GM19239 (cell line): ENCODE data around the gene PTGDS.

Experiments
- DNase-seq: peaks from one replicate; pipeline ENCODE4 v3.0.0; 2011; ENCODE audit warnings: low spot score; ENCODE audit not compliant: insufficient read length
- FAIRE-seq: peaks from 2 replicates; lab custom pipeline; 2011; peaks lifted over from hg19 to GRCh38; lab: Jason Lieb, UNC

Gene PTGDS

DNA sequence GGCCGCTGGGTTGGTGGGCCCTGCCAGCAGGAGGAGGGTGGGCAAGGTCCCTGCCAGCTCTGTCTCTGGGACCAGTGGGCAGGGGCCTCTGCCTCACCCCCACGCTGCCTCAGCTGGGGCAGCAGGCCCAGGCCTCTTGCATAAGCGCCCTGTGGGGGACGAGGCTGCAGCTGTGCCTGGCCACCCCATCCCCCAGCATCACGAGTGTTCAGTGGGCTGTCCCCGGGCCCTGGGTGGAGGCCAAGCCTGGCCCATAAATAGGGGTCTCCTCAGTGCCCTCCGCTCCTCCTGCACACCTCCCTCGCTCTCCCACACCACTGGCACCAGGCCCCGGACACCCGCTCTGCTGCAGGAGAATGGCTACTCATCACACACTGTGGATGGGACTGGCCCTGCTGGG is at the start of gene PTGDS:
Gene PTGDS, plus strand, starts transcription at position 282 of the 400 bp plus-strand sequence. Its CDS starts 75 bp downstream, at position 357.
- no peak for FAIRE-seq

DNA sequence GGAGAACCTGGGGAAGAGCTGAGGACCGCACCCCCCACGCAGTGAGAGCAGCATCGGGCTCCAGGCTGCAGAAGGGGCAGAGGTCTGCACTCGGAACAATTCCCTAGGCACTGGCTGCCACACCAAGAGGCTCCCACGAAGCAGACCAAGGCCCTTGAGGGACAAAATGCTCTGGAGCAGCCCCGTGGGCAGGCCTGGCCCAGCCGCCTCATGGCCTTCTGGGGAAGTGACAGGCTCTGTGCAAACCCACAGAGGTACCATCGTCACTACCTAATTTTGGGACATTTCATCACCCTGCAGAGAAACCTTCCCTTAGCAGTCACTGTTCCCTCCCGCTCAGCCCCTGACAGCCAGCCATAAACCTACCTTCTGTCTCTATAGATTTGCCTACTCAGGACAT is 48.7 kb upstream of the PTGDS start:
- no peak for DNase-seq
- no peak for FAIRE-seq

More for the DNA sequence above, at the start of gene PTGDS:
- no peak for DNase-seq

DNA sequence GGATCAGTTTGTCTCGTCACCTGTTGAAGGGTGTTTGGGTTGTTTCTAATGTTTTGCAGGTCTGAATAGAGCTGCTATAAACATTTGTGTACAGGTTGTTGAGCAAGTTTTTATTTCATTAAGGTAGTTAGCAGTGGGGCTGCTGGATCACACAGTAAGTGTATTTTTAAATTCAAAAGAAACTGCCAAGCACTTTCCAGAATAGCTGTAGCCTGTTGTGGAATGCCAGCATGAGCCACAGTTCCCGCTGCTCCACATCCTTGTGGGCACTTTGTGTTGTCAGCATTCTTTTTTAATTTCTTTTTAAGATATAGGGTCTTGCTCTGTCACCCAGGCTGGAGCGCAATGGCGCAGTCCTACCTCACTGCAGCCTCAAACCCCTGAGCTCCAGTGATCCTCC is 47.3 kb upstream of the PTGDS start:
- DNase-seq: no peak
- no peak for FAIRE-seq

DNA sequence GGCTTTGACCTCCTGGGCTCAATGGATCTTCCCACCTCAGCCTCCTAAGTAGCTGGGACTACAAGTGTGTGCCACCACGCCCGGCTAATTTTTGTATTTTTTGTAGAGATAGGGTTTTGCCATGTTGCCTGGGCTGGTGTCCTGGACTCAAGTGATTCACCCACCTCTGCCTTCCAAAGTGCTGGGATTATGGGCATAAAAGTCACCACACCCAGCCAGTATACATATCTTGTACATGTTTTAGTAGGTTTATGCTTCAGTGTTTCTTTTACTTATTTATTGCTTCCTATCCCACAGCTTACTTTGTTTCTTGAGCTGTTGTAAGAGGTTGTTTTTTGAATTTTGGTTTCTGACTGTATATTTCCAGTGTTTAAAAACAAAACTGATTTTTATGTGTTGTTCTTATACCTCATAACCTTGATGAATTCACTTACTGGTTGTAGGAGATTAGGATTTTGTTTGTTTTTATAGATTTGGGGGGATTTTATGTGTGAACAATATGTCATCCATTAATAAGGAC is 45.6 kb upstream of the PTGDS start:
- FAIRE-seq: no peak
- DNase-seq: no peak

DNA sequence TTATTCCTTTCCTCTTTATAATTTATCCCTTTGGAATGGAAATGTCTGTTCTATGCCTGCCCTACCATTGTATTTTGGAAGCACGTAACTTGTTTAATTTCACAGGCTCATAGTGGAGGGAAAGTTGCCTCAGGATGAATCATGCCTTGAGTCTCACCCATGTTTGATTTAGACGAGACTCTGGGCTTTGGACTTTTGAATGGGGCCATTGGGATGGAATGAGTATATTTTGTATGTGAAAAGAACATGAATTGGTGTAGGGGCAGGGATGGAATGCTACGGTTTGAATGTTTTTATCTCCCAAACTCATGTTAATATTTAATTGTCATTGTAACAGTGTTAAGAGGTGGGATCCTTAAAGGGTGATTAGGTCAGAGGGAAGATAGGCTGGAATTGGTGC is 43.0 kb upstream of the PTGDS start:
- FAIRE-seq (no peak), DNase-seq (no peak)

- DNase-seq (no peak), FAIRE-seq (no peak)
These were observed 41.7 kb upstream of the PTGDS start for GRCh38 chr9:136935651-136936050.

DNA sequence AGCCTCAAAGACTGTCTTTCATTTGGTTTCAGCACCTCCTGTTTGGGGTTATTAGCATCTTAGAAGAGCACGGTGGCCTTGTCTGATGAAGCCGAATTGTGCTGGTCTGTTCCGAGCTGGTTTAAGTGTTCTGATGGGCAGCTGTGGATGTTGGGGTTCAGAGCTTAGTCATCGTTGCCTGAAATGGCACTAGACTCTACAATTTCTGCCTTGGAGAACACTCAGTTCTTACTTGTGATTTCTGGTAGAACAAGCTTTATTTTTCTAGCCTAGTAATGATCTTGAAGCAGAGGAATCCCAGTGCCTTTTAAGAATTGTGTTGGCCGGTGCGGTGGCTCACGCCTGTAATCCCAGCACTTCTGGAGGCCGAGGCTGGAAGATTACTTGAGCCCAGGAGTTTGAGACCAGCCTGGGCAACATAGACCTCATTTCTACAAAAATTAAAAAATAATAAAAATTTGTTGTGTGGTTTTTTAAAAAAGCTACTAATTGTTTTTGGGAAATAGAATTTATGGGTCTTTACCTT is 40.6 kb upstream of the PTGDS start:
- FAIRE-seq (no peak), DNase-seq (no peak)

DNA sequence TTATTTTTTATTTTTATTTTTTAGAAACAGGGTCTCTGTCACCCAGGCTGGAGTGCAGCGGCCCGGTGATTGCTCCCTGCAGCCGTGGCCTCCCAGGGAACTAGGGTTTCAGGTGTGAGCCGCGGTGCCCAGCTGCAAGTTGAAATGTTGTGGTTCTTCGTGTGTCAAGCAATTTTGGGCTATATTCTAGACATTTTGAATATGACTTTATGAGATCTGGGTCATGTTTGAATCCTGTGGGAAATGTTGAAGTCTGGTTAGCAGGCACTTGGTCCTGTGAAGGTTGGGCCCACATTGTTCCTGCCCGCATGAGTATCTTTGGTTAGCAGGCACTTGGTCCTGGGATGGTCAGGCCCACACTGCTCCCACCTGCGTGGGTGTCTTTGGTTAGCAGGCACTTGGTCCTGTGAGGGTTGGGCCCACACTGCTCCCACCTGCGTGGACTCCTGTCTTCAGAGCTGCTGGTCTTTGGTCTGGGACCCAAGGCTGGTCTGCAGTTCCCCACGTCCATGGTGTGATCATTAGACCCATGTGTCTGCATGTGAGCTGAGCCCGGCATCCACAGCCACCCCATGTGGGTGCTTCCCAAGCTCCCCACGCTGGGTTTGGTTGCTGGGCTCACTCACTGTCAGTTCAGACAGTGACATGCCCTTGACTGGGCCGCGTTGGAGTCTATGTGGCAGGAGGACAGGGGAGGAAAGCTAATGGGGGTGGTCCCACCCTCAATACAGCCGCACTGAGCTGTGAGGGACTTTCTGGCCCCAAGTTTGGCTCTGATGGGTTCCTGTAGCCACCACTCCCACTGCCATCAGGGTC is 39.9 kb upstream of the PTGDS start:
- FAIRE-seq: no peak
- DNase-seq: no peak

- DNase-seq (no peak), FAIRE-seq (no peak)
These were observed 37.8 kb upstream of the PTGDS start for GRCh38 chr9:136939431-136939995.

DNA sequence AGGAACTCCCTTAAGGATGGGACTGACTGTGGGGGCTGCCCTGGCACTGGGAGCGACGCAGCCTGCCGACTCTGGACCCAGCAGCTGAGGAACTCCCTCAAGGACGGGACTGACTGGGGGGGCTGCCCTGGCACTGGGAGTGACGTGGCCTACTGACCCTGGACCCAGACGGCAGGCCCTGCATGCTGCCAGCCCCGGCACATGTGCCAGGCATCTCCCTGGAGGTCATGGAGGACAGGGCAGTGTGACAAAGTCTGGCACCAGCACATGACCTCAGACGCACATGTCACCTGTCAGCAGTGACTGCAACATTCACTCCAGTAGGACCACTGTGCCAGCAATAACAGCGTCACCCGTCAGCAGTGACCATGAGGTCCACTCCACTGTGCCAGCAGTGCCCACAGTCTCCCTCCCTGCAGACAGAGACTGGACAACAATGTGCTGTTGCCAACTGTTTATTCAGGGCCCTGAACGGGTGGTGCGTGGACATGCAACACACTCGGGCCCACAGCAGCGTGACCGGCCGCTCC is 37.2 kb upstream of the PTGDS start:
- FAIRE-seq: no peak
- DNase-seq: no peak

DNA sequence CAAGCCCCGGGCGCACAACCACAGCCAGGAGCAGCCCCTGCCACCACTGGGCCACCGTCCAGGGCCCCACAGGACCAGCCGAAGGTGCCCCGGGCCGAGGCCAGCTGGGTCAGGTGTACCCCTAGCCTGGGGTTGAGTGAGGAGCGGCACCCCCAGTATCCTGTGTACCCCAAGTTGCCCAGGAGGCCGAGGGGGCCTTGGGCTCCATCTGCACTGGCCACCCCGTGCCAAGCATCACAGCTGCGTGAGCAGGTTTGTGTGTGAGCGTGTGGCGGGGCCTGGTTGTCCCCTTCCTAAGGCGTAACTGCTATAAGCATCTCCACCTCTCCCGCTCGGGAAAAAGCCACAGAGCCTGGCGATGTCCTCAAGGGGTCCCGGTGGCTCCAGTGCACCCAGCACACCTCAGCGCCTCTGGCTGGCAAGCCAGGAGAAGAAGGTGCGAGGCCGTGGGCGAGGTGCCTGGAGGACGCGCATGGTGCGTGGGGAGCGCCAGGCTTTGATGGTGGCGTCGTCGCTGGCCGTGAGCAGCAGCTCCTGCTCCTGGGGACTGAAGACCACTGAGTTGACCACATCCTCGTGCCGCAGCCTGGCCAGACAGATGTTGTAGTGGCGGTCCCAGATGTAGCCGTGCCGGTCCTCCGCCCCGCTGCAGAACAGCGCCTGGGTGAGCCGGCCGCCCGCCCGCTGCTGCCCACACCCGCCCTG is 36.6 kb upstream of the PTGDS start:
- FAIRE-seq: no peak
- DNase-seq: no peak

DNA sequence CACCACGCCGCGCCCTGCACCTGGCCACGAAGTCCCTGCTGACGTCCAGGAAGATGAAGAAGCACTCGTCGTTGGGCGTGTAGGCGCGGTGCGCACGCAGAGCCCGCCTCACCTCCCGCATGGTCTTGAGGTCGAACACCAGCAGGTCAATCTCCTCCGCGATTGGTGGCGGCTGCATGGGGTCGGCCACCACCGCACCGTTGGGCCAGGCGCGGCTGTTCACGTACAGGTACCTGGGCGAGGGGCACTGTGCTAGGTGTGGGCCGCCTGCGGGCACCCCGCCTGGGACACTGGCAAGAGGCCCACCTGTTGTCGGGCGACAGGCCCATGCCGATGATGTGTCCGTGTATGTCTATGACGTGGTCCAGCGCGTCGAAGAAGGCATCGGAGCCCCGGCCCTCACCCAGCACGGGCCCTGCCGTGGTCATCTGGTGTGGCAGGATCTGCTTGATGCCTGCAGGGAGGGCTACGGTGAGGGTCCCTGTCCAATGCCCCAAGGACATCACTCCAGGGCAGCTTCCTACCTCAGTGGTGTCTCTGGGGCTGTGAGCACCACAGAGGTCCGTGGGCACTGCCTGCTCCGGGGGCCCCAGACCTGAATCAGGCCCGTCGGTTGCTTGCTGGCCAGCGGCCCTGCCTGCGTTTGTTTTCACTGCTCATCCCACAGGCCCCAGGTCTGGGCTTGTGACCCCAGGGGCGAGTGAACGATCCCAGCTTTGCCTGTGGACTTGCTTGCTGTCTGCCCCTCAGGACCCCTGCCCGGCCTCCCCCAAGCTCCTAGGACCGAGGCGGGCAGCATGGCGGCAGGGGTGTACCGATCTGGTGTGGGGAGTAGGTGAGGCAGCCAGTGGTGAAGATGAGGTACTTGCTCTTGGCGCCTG is 35.8 kb upstream of the PTGDS start:
- DNase-seq (no peak), FAIRE-seq (no peak)

DNA sequence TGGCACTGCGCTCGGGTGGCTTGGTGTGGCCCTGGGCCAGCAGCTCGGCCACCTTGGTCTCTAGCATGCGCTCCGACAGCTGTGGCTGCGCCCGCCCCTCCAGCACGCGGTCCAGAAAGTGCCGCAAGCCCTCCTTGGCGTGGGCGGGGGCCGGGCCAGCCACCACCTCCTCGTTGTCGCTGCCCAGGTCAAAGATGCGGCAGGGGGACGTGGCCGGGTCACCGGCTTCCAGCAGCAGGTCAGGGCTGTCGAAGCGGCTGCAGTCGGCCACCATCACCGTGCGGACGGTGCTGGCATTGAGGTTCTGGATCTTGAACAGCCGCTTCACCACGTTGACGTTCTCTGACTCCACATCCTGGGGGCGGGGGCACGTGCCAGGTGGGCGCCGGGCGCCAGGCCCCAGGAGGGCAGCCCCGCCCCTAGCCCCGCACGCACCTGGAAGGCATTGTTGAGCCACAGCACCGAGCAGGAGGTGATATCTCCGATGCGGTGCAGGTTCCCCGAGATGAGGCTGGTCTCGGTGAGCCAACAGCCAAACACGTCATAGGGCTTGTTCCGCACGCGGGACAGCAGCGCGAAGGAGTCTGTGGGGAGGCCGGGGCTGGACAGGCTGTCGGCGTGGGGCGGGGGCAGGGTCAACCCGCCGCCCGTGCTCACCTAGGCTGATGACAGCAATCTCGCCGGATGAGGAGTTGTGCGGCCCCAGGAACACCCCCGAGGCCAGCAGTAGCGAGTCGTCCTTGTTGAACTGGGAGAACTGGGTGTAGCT is 35.0 kb upstream of the PTGDS start:
- FAIRE-seq (no peak), DNase-seq (no peak)

- FAIRE-seq: no peak
- DNase-seq: no peak
These were observed 34.4 kb upstream of the PTGDS start for GRCh38 chr9:136942881-136943230.

GRCh38 chr9:136943291-136944211 is 33.8 kb upstream of the PTGDS start:
- DNase-seq: peak; percentile 85
- FAIRE-seq: peak; percentile 21

DNA sequence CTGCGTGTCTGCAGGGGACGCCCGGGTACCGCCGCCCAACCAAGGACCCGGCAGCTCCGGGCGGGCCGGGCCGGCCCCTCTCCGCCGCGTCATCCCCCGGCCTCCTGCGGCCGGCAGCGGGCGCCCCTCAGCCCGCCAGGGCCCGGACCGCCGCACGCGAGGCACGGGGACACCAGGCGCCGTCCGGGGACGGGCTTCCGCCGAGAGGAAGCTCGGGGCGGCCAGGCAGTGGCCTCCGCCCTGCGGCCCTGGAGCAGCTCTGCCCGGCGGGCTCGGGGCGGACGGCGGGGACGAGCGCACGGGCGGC is 33.1 kb upstream of the PTGDS start:
- FAIRE-seq (peak; percentile 26), DNase-seq (peak; percentile 87)

DNA sequence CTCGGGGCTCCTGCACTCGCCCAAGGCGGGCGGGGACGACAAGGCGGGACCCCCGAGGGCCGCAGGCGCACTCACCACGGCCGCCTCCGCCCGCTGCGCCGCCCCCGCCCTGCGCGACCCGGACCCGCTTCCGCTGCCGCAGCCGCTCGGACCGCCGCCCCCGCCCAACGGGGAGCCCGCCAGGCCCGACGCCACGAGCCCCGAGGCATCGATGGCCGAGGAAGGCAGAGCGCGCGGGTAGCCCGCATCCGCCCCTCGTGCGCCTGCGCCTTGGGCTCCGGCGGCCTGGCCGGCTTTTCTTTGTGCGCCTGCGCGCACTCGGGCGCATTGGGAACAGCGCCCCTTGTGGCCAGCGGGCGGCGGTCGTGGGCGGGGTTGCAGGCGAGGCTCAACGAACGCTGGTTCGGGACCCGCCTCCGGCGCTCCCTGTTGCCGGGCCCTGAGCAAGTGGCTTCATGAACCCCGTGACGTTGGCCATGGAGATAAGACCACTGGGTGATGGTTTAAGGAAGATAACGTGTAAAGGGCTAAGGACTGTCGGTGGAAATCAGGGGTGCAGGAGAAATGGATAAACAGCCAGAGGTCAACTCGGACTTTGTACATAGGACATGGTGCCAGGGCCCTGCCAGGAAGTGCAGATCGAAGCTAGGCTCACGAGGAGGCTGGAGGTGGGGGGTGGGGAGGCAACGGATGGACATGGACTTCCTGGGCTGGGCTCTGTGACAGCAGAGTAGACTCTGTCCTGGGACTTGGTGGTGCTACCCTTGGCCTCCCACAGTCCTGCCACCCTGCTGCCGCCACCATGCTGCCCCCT is 32.6 kb upstream of the PTGDS start, which contains the start of the genes C8G and FBXW5:
Gene C8G, plus strand, starts transcription at position 725 of the 814 bp plus-strand sequence. Its CDS starts 78 bp downstream, at position 803.
Gene FBXW5, minus strand, starts transcription at position 220 of the 814 bp plus-strand sequence. CDS start 655 bp downstream, outside the sequence.
- FAIRE-seq (peak; percentile 91), DNase-seq (peak; percentile 99)
